ENCODE results near the gene KCNS1. TPM values are rescaled to one million over a fixed set of nuclear protein-coding genes. Genes with fewer than 3 reads are reported as not detected.

Gene KCNS1
- total RNA-seq, 1 experiment from 2014 or later = 1.2 TPM

- no peak for TF ChIP-seq ZBTB43 (CRISPR knock-in tag; IDR thresholded peaks at IDR 0.05)
- TF ChIP-seq ZNF317 (CRISPR knock-in tag; IDR thresholded peaks at IDR 0.05; ENCODE audit: borderline replicate concordance, low read depth) = no peak
- no peak for TF ChIP-seq NFYB (CRISPR knock-in tag; conservative IDR thresholded peaks at IDR 0.05; ENCODE audit: low read depth)
- TF ChIP-seq ERG (CRISPR knock-in tag; IDR thresholded peaks at IDR 0.05) = no peak
- TF ChIP-seq MYBL2 (CRISPR knock-in tag; IDR thresholded peaks at IDR 0.05) = no peak
- no peak for TF ChIP-seq PRDM15 (CRISPR knock-in tag; IDR thresholded peaks at IDR 0.05)
- TF ChIP-seq PREB (CRISPR knock-in tag; IDR thresholded peaks at IDR 0.05; ENCODE audit: borderline replicate concordance) = no peak
These were observed 18.8 kb upstream of the KCNS1 start (continued) for GRCh38 chr20:45119556-45120266.

GRCh38 chr20:45118028-45118427 lies 17.1 kb upstream of the KCNS1 start:
- Mint-ChIP-seq H3K27me3 (ENCODE audit: low read depth) (peaks cover 14% of the 10 kb centered on the region; the same call in 1 of the 2 replicates), H3K36me3 (no peaks in the 10 kb centered on the region), H3K4me1 (peaks cover 8% of the 10 kb centered on the region; the same call in 1 of the 2 replicates), H3K9me3 (no peaks in the 10 kb centered on the region), H3K27ac (no peak overlapping the region), H3K4me3 (no peak overlapping the region)
- ChIA-PET CTCF (interaction anchor here (0.9 to 2.0 kb wide), 5 partner anchors 21 to 194 kb away, joined by 3 to 12 read pairs (median 4); no protein-coding TSS in a partner anchor), POLR2A (no interaction called here)
- no peak for TF ChIP-seq ERG (CRISPR knock-in tag; IDR thresholded peaks at IDR 0.05)
- TF ChIP-seq ZNF121 (CRISPR knock-in tag; IDR thresholded peaks at IDR 0.05) = no peak
- TF ChIP-seq OVOL2 (CRISPR knock-in tag; IDR thresholded peaks at IDR 0.05; ENCODE audit: borderline replicate concordance) = no peak
- no peak for TF ChIP-seq E2F4 (CRISPR knock-in tag; IDR thresholded peaks at IDR 0.05; ENCODE audit: borderline replicate concordance, low read depth)
- no peak for TF ChIP-seq PRRX2 (CRISPR knock-in tag; IDR thresholded peaks at IDR 0.05)
- TF ChIP-seq NFATC4 (CRISPR knock-in tag; IDR thresholded peaks at IDR 0.05) = no peak
- no peak for TF ChIP-seq ELF4 (CRISPR knock-in tag; IDR thresholded peaks at IDR 0.05; ENCODE audit: low read depth)
- TF ChIP-seq NR3C1 (CRISPR knock-in tag; conservative IDR thresholded peaks at IDR 0.05; ENCODE audit: low read depth) = no peak
- TF ChIP-seq CTCF (IDR thresholded peaks at IDR 0.05) = no peak
- TF ChIP-seq ATF3 (CRISPR knock-in tag; conservative IDR thresholded peaks at IDR 0.05) = no peak
- TF ChIP-seq ZNF138 (CRISPR knock-in tag; conservative IDR thresholded peaks at IDR 0.05) = no peak
- no peak for DNase-seq (ENCODE audit: low spot score)
- ATAC-seq = no peak

Data from WTC11 (cell line).